HG03520 (cell line): ENCODE results near the gene KRT16.
"Not testable (repeated sequence)": the region's sequence is repeated elsewhere in the genome, so short reads cannot be mapped to it uniquely, and the experiment has no call there.

Experiments
- ATAC-seq: cut with Tn5 transposase; IDR thresholded peaks from one replicate; pipeline ENCODE4 v1.9.1; 2021; ENCODE audit warnings: mild to moderate bottlenecking, moderate library complexity; ENCODE audit not compliant: unreplicated experiment

KRT16 gene

GRCh38 chr17:41617136-41617535 lies 4.6 kb upstream of the KRT16 start:
- no peak for ATAC-seq

- ATAC-seq = not testable (repeated sequence)
Measured at GRCh38 chr17:41616486-41616885, 3.9 kb upstream of the KRT16 start.

GRCh38 chr17:41615454-41615853 lies 2.9 kb upstream of the KRT16 start:
- ATAC-seq = no peak

GRCh38 chr17:41614767-41615166 lies 2.2 kb upstream of the KRT16 start:
- ATAC-seq = not testable (repeated sequence)

- no peak for ATAC-seq
Measured at GRCh38 chr17:41614098-41614497, 1.5 kb upstream of the KRT16 start.

GRCh38 chr17:41613277-41614082 lies 913 bp upstream of the KRT16 start:
- no peak for ATAC-seq

- no peak for ATAC-seq
Measured at GRCh38 chr17:41610965-41611640, 1.5 kb downstream of the KRT16 start.

- ATAC-seq = not testable (repeated sequence)
Measured at GRCh38 chr17:41610061-41610517, 2.5 kb downstream of the KRT16 start.

- not testable (repeated sequence) for ATAC-seq
Measured at GRCh38 chr17:41606930-41607329, 5.6 kb downstream of the KRT16 start.

GRCh38 chr17:41602524-41602923 lies 10.0 kb downstream of the KRT16 start:
- ATAC-seq = no peak

- no peak for ATAC-seq
Measured at GRCh38 chr17:41600318-41600717, 12.2 kb downstream of the KRT16 start.

- no peak for ATAC-seq
Measured at GRCh38 chr17:41599680-41600079, 12.9 kb downstream of the KRT16 start.

GRCh38 chr17:41595585-41595984 lies 17.0 kb downstream of the KRT16 start:
- no peak for ATAC-seq

- no peak for ATAC-seq
Measured at GRCh38 chr17:41594363-41594915, 18.1 kb downstream of the KRT16 start.

- no peak for ATAC-seq
Measured at GRCh38 chr17:41593306-41593981, 19.1 kb downstream of the KRT16 start.

GRCh38 chr17:41592601-41593305 lies 19.8 kb downstream of the KRT16 start:
- ATAC-seq = no peak

- ATAC-seq = no peak
Measured at GRCh38 chr17:41589301-41589700, 23.3 kb downstream of the KRT16 start.

GRCh38 chr17:41588126-41588810 lies 24.3 kb downstream of the KRT16 start:
- no peak for ATAC-seq

GRCh38 chr17:41586863-41587495 lies 25.6 kb downstream of the KRT16 start, which contains the start of gene KRT14:
KRT14 (minus strand) TSS chr17:41586895; CDS start chr17:41586834, 61 bp downstream.
- no peak for ATAC-seq
